MM.1S (cell line): ENCODE measurements around the gene ZNF146.
"Not testable (repeated sequence)": the region's sequence is repeated elsewhere in the genome, so short reads cannot be mapped to it uniquely, and the experiment has no call there.

ENCODE experiments used
- CTCF ChIP-seq: fragments of 300-600 bp; sonication (generic); IDR thresholded peaks from 2 replicates; pipeline ENCODE4 v1.5.1; 2016; ENCODE audit warnings: antibody characterized with exemption, low read length, mixed read lengths
- EZH2 ChIP-seq: fragments of 300-600 bp; sonication (generic); optimal IDR thresholded peaks from 2 replicates; pipeline ENCODE3; 2017; ENCODE audit warnings: low read depth, mild to moderate bottlenecking, antibody characterized with exemption, low read length, mixed read lengths
- EZH2phosphoT487 ChIP-seq: fragments of 300-600 bp; sonication (generic); IDR thresholded peaks from 2 replicates; pipeline ENCODE4 v1.6.1; 2018; ENCODE audit warnings: antibody characterized with exemption, low read length

GRCh38 chr19:36268081-36268480 is 53.2 kb downstream of the ZNF146 start:
- TF ChIP-seq CTCF, EZH2, EZH2phosphoT487: not testable (repeated sequence)
